ENCODE measurements around the gene ERI3.

The ERI3 gene

GRCh38 chr1:44368471-44369151, 13.6 kb upstream of the ERI3 start:
- no peaks in the 10 kb centered on the region for H3K4me1 ChIP-seq (ENCODE audit: insufficient read depth, poor library complexity, severe bottlenecking)
- H3K9me3 ChIP-seq (ENCODE audit: severe bottlenecking): no peaks in the 10 kb centered on the region
- ATAC-seq (ENCODE audit: low read depth) (no peak), DNase-seq (ENCODE audit: low spot score) (no peak)
- H3K27me3 ChIP-seq (ENCODE audit: insufficient read depth, poor library complexity, severe bottlenecking): no peaks in the 10 kb centered on the region
- no peak for TF ChIP-seq CTCF (IDR thresholded peaks at IDR 0.05; ENCODE audit: poor library complexity, severe bottlenecking)
- H3K36me3 ChIP-seq (ENCODE audit: low read depth): no peaks in the 10 kb centered on the region
- H3K4me3 ChIP-seq (ENCODE audit: severe bottlenecking): no peak overlapping the region
- H3K27ac ChIP-seq (ENCODE audit: poor library complexity, severe bottlenecking): no peak overlapping the region

DNA sequence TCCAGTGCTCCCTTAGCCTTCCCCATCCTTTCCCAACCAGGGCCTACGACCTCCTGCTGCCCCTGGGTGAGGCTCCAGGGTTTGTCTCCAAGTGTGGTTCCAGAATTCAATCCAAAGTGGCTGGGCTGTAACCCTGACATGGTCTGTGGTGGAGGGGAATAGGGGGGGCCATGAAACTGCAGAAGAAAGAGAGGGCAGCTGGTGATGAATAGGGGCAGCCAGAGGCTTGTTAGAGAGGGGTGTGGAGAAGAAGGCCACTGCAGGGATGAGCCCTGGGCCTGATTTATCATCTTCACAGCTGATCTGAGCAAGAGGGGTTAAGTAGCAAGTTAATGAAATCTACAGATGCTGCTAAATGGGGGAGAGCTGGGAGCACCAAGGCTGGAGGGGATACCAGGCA, 12.9 kb upstream of the ERI3 start:
- TF ChIP-seq CTCF (IDR thresholded peaks at IDR 0.05; ENCODE audit: poor library complexity, severe bottlenecking): no peak
- no peaks in the 10 kb centered on the region for H3K9me3 ChIP-seq (ENCODE audit: severe bottlenecking)
- DNase-seq (ENCODE audit: low spot score) (no peak), ATAC-seq (ENCODE audit: low read depth) (no peak)
- no peak overlapping the region for H3K4me3 ChIP-seq (ENCODE audit: severe bottlenecking)
- H3K36me3 ChIP-seq (ENCODE audit: low read depth): no peaks in the 10 kb centered on the region
- no peaks in the 10 kb centered on the region for H3K4me1 ChIP-seq (ENCODE audit: insufficient read depth, poor library complexity, severe bottlenecking)
- no peaks in the 10 kb centered on the region for H3K27me3 ChIP-seq (ENCODE audit: insufficient read depth, poor library complexity, severe bottlenecking)
- no peak overlapping the region for H3K27ac ChIP-seq (ENCODE audit: poor library complexity, severe bottlenecking)

DNA sequence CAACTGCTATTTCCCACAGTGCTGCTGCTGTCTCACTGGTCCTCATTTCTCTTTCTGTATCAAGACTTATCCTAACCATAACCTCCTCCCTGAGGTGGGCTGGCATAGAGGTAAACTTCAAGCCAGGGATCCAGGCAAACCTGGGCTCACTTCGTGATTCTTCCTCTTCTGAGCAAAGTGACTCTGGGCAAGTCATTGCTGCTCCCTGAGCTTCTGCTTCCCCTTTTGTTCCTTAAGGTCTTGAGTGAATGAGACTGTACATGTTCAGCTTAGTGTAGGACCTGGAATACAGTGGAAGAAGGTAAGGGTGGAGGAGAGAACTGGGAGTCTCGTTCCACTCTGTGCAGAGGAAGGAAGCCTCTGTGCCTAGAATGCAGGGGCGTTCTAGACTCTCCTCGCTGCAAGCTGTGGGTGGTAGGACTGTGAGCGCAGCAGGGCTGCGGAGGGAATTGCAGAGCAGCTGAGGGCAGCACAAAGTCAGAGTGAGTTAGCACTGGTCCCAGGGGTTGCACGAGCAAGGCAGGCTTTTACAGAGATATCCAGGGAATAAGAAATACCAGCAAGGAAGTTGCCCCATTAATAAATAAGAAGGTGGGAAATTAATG, 11.4 kb upstream of the ERI3 start:
- H3K27me3 ChIP-seq (ENCODE audit: insufficient read depth, poor library complexity, severe bottlenecking): no peaks in the 10 kb centered on the region
- H3K27ac ChIP-seq (ENCODE audit: poor library complexity, severe bottlenecking): no peak overlapping the region
- no peaks in the 10 kb centered on the region for H3K36me3 ChIP-seq (ENCODE audit: low read depth)
- H3K4me1 ChIP-seq (ENCODE audit: insufficient read depth, poor library complexity, severe bottlenecking): no peaks in the 10 kb centered on the region
- no peak for TF ChIP-seq CTCF (IDR thresholded peaks at IDR 0.05; ENCODE audit: poor library complexity, severe bottlenecking)
- DNase-seq (ENCODE audit: low spot score) (no peak), ATAC-seq (ENCODE audit: low read depth) (no peak)
- H3K9me3 ChIP-seq (ENCODE audit: severe bottlenecking): no peaks in the 10 kb centered on the region
- H3K4me3 ChIP-seq (ENCODE audit: severe bottlenecking): no peak overlapping the region

- Histone ChIP-seq H3K27me3 (ENCODE audit: insufficient read depth, poor library complexity, severe bottlenecking) (no peaks in the 10 kb centered on the region), H3K9me3 (ENCODE audit: severe bottlenecking) (no peaks in the 10 kb centered on the region), H3K4me1 (ENCODE audit: insufficient read depth, poor library complexity, severe bottlenecking) (no peaks in the 10 kb centered on the region), H3K27ac (ENCODE audit: poor library complexity, severe bottlenecking) (no peak overlapping the region), H3K36me3 (ENCODE audit: low read depth) (no peaks in the 10 kb centered on the region), H3K4me3 (ENCODE audit: severe bottlenecking) (no peak overlapping the region)
- TF ChIP-seq CTCF (IDR thresholded peaks at IDR 0.05; ENCODE audit: poor library complexity, severe bottlenecking): peak; percentile 8
- no peak for DNase-seq (ENCODE audit: low spot score)
- no peak for ATAC-seq (ENCODE audit: low read depth)
Observed at GRCh38 chr1:44361478-44361877, 6.4 kb upstream of the ERI3 start.

All from RWPE2 (cell line).